GM21825 (cell line): ENCODE data around the gene CACNA1C.

Source experiments
- ATAC-seq: cut with Tn5 transposase; IDR thresholded peaks from one replicate; pipeline ENCODE4 v1.9.1; 2021; ENCODE audit warnings: mild to moderate bottlenecking, moderate library complexity; ENCODE audit not compliant: unreplicated experiment

The CACNA1C gene

GRCh38 chr12:2380946-2381345 lies 328.2 kb downstream of the CACNA1C start:
- ATAC-seq = no peak

GRCh38 chr12:2382370-2383155 lies 329.8 kb downstream of the CACNA1C start:
- ATAC-seq = no peak

- ATAC-seq = no peak
Observed at GRCh38 chr12:2383325-2384028, 330.7 kb downstream of the CACNA1C start.

GRCh38 chr12:2384029-2384386 lies 331.2 kb downstream of the CACNA1C start:
- ATAC-seq = no peak

GRCh38 chr12:2384533-2385351 lies 332.0 kb downstream of the CACNA1C start:
- no peak for ATAC-seq

- ATAC-seq = no peak
Observed at GRCh38 chr12:2385529-2385928, 332.7 kb downstream of the CACNA1C start.

- no peak for ATAC-seq
Observed at GRCh38 chr12:2386566-2386965, 333.8 kb downstream of the CACNA1C start.

GRCh38 chr12:2387103-2387834 lies 334.5 kb downstream of the CACNA1C start:
- ATAC-seq = no peak

GRCh38 chr12:2389079-2389790 lies 336.4 kb downstream of the CACNA1C start:
- ATAC-seq = no peak

GRCh38 chr12:2390133-2390532 lies 337.3 kb downstream of the CACNA1C start:
- ATAC-seq = no peak

- no peak for ATAC-seq
Observed at GRCh38 chr12:2390850-2391390, 338.1 kb downstream of the CACNA1C start.

- no peak for ATAC-seq
Observed at GRCh38 chr12:2391740-2392331, 339.0 kb downstream of the CACNA1C start.

- no peak for ATAC-seq
Observed at GRCh38 chr12:2393016-2393415, 340.2 kb downstream of the CACNA1C start.

GRCh38 chr12:2393996-2394395 lies 341.2 kb downstream of the CACNA1C start:
- no peak for ATAC-seq

- ATAC-seq = no peak
Observed at GRCh38 chr12:2395354-2395977, 342.7 kb downstream of the CACNA1C start.

- no peak for ATAC-seq
Observed at GRCh38 chr12:2396448-2396871, 343.7 kb downstream of the CACNA1C start.

- no peak for ATAC-seq
Observed at GRCh38 chr12:2397356-2398045, 344.7 kb downstream of the CACNA1C start.

- no peak for ATAC-seq
Observed at GRCh38 chr12:2401040-2401439, 348.3 kb downstream of the CACNA1C start.
